CD4-positive, alpha-beta T cell (primary cell): ENCODE results near the gene STXBP3. TPM values are rescaled to one million over a fixed set of nuclear protein-coding genes. Genes with fewer than 3 reads are reported as not detected.

Experiments
- ATAC-seq: fragments of 200-7000 bp; cut with Tn5 transposase; one replicate; pipeline ENCODE4 v1.10.0; 2022; ENCODE audit warnings: mild to moderate bottlenecking; ENCODE audit not compliant: poor library complexity
- CTCF ChIA-PET: fragments of 350-600 bp; sonication (Branson Sonifier 250); formaldehyde crosslinking; loops from one replicate; lab custom pipeline; 2021; ENCODE audit warnings: antibody characterized with exemption, inconsistent platforms; lab: Charles Lee
- POLR2A ChIA-PET: fragments of 350-600 bp; sonication (Branson Sonifier 250); formaldehyde crosslinking; loops from one replicate; lab custom pipeline; 2021; ENCODE audit warnings: antibody characterized with exemption, inconsistent platforms; lab: Charles Lee
- DNase-seq, 14 experiments: peaks; one replicate each; pipeline ENCODE4 v3.0.0-alpha.2; 2013 to 2020; ENCODE audit warnings: mixed read lengths in 2 of 14
- H3K27ac ChIP-seq, 2 donors: one replicate each; pipeline versions ENCODE4 v1.5.1 to v1.7.0; 2013; ENCODE audit warnings: low read length in 2 of 2, low read depth in 1 of 2, mild to moderate bottlenecking in 1 of 2
- H3K27me3 ChIP-seq, 2 experiments: 1 replicate in 1 of 2; 2 replicates in 1 of 2; pipeline versions ENCODE4 v1.6.1 to v1.7.0; 2013; ENCODE audit warnings: low read length in 2 of 2, control low read depth in 1 of 2, mild to moderate bottlenecking in 1 of 2, moderate library complexity in 1 of 2; ENCODE audit not compliant: insufficient read depth in 2 of 2, control insufficient read depth in 1 of 2
- H3K36me3 ChIP-seq: one replicate; pipeline ENCODE4 v1.6.1; 2013; ENCODE audit warnings: low read length, control low read depth; ENCODE audit not compliant: insufficient read depth
- H3K4me1 ChIP-seq: one replicate; pipeline ENCODE4 v1.6.1; 2013; ENCODE audit warnings: low read length, control low read depth; ENCODE audit not compliant: insufficient read depth
- H3K4me3 ChIP-seq: one replicate; pipeline ENCODE4 v1.5.1; 2013; ENCODE audit warnings: mild to moderate bottlenecking, low read length, moderate library complexity
- H3K9me3 ChIP-seq, 2 experiments: 1 replicate in 1 of 2; 2 replicates in 1 of 2; pipeline versions ENCODE4 v1.6.1 to v1.7.0; 2013; ENCODE audit warnings: low read length in 2 of 2, mild to moderate bottlenecking in 2 of 2, control low read depth in 1 of 2, moderate library complexity in 1 of 2; ENCODE audit not compliant: control insufficient read depth in 1 of 2, insufficient read depth in 1 of 2
- H3K27ac Mint-ChIP-seq: one replicate; pipeline ENCODE4 v1.8.0; 2020; ENCODE audit warnings: mixed read lengths
- H3K27me3 Mint-ChIP-seq: one replicate; pipeline ENCODE4 v1.8.0; 2021; ENCODE audit warnings: mixed read lengths
- H3K36me3 Mint-ChIP-seq: one replicate; pipeline ENCODE4 v1.8.0; 2021; ENCODE audit warnings: low read depth, mixed read lengths
- H3K4me1 Mint-ChIP-seq: one replicate; pipeline ENCODE4 v1.8.0; 2021; ENCODE audit warnings: low read depth, mixed read lengths
- H3K4me3 Mint-ChIP-seq: one replicate; pipeline ENCODE4 v1.8.0; 2020; ENCODE audit warnings: mild to moderate bottlenecking, mixed read lengths
- H3K9me3 Mint-ChIP-seq: one replicate; pipeline ENCODE4 v1.8.0; 2020; ENCODE audit warnings: mixed read lengths
- CTCF ChIP-seq: fragments of 200-600 bp; IDR thresholded peaks from one replicate; pipeline ENCODE4 v1.8.0; 2022; ENCODE audit warnings: antibody characterized with exemption, mild to moderate bottlenecking
- intact Hi-C, 2 experiments: fragments of 100-400 bp; cut with DNase I in 1 of 2; cut with micrococcal nuclease in 1 of 2; formaldehyde crosslinking; loops; one replicate each; pipeline versions ENCODE4 v1.15.1 to v1.9.0; 2023 to 2025; cut with DNase I, micrococcal nuclease
- total RNA-seq, 174 experiments: library from RNA in 2 of 174; stranded (reverse) in 2 of 174; gene quantifications; one replicate each; pipeline ENCODE4 v1.2.3 and lab custom pipeline; 2021 to 2026

The STXBP3 gene
- total RNA-seq, 2 experiments from 2014 or later, result 41.6 to 50.5 TPM

- TF ChIP-seq CTCF, result no peak
- no peak overlapping the region for H3K4me3 ChIP-seq
- Mint-ChIP-seq H3K36me3 (no peaks in the 10 kb centered on the region), H3K27ac (no peak overlapping the region), H3K4me3 (no peak overlapping the region), H3K27me3 (peaks cover 4% of the 10 kb centered on the region), H3K9me3 (no peaks in the 10 kb centered on the region), H3K4me1 (no peaks in the 10 kb centered on the region)
- no peak overlapping the region for H3K27ac ChIP-seq
- no peaks in the 10 kb centered on the region for H3K9me3 ChIP-seq
- H3K27me3 ChIP-seq, result no peaks in the 10 kb centered on the region
- H3K36me3 ChIP-seq, result no peaks in the 10 kb centered on the region
- intact Hi-C loops, result no loop called here
- no peak for ATAC-seq
- ChIA-PET POLR2A (no interaction called here), CTCF (no interaction called here)
- no peak for DNase-seq
- H3K4me1 ChIP-seq, result peaks cover 3% of the 10 kb centered on the region
These were observed 86.5 kb downstream of the STXBP3 start for GRCh38 chr1:108832929-108833328.

- Mint-ChIP-seq H3K36me3 (no peaks in the 10 kb centered on the region), H3K27me3 (no peaks in the 10 kb centered on the region), H3K4me3 (no peak overlapping the region), H3K9me3 (no peaks in the 10 kb centered on the region), H3K27ac (no peak overlapping the region), H3K4me1 (no peaks in the 10 kb centered on the region)
- DNase-seq (no peak), ATAC-seq (no peak)
- H3K27me3 ChIP-seq, result no peaks in the 10 kb centered on the region
- intact Hi-C loops, result no loop called here
- ChIA-PET CTCF (no interaction called here), POLR2A (no interaction called here)
- no peaks in the 10 kb centered on the region for H3K36me3 ChIP-seq
- H3K4me1 ChIP-seq, result no peaks in the 10 kb centered on the region
- H3K27ac ChIP-seq, result no peak overlapping the region
- H3K4me3 ChIP-seq, result no peak overlapping the region
- no peaks in the 10 kb centered on the region for H3K9me3 ChIP-seq
- no peak for TF ChIP-seq CTCF
These were observed 95.2 kb downstream of the STXBP3 start for GRCh38 chr1:108841703-108842102.

GRCh38 chr1:108842525-108843181, 96.2 kb downstream of the STXBP3 start:
- ATAC-seq, result no peak
- no peak for TF ChIP-seq CTCF
- Mint-ChIP-seq H3K36me3 (no peaks in the 10 kb centered on the region), H3K27me3 (no peaks in the 10 kb centered on the region), H3K27ac (no peak overlapping the region), H3K4me1 (no peaks in the 10 kb centered on the region), H3K4me3 (no peak overlapping the region), H3K9me3 (no peaks in the 10 kb centered on the region)
- Histone ChIP-seq H3K4me3 (no peak overlapping the region), H3K4me1 (no peaks in the 10 kb centered on the region), H3K9me3 (no peaks in the 10 kb centered on the region), H3K27ac (no peak overlapping the region), H3K27me3 (no peaks in the 10 kb centered on the region), H3K36me3 (no peaks in the 10 kb centered on the region)
- intact Hi-C loops, result no loop called here
- ChIA-PET CTCF (no interaction called here), POLR2A (no interaction called here)
- DNase-seq, result no peak
